Frontal cortex (tissue), 4 donors: ENCODE results near the gene CCNL2. TPM values are rescaled to one million over a fixed set of nuclear protein-coding genes. Genes with fewer than 3 reads are reported as not detected.
A peak's percentile ranks its signal among the peaks of the same experiment; 100 is the strongest.
"Not testable (repeated sequence)": the region's sequence is repeated elsewhere in the genome, so short reads cannot be mapped to it uniquely, and the experiment has no call there.

Experiments
- DNase-seq, 2 donors: peaks; one replicate each; pipeline ENCODE4 v3.0.0; 2012; ENCODE audit warnings: low spot score in 2 of 2
- FAIRE-seq: peaks from 2 replicates; lab custom pipeline; 2012; peaks lifted over from hg19 to GRCh38; lab: Jason Lieb, UNC
- total RNA-seq: library from RNA; depleted of rRNA; stranded (reverse); fragments of >200 nt; gene quantifications from one replicate; pipeline ENCODE4 v1.2.3, GENCODE V29; 2014
- donor health status: control.
- donor health status: control.
- donor health status: control.

CCNL2 gene
- total RNA-seq, 1 donor from 2014 or later = 84.0 TPM

DNA sequence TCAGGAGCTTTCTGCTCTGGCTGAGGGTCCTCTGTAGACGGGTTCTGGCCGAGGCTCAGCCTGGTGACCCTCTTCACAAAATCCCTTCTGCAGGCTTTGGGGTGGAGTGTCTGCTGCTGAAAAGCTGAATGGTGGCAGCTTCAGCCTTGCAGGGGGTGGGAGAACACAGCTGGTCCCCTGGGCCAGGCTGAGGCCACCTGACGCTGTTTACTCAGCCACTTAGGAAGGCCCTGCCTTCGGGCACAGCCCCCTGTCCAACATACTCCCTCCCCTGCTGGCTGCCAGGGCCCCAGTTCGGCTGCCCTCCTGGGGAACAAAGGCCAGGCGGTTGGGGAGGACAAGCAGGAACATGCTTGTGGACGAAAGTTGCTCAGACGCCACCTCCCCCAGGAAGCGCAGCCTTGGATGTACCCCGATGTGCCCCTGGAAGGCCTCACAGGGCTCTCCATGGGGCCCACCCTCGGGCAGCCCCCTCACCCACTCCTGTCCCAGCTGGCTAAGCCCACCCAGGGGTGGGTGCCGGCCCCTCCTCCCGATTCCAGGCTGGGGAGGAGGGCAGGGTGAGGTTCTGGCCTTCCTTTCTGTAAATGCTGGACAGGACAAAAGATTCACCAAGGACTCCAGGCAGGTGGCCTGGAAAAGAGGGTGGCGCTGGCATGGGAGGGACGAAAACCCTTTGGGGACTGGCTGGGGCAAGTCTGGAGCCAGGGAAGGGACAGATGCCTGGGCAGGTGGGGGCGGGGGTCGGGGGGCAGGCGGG is 22.2 kb upstream of the CCNL2 start, which contains the start of gene ANKRD65:
Gene ANKRD65, minus strand, starts transcription at position 130 of the 760 bp plus-strand sequence. CDS start 271 bp downstream, outside the sequence.
- FAIRE-seq (no peak), DNase-seq (peak; percentile 26 to 61)

DNA sequence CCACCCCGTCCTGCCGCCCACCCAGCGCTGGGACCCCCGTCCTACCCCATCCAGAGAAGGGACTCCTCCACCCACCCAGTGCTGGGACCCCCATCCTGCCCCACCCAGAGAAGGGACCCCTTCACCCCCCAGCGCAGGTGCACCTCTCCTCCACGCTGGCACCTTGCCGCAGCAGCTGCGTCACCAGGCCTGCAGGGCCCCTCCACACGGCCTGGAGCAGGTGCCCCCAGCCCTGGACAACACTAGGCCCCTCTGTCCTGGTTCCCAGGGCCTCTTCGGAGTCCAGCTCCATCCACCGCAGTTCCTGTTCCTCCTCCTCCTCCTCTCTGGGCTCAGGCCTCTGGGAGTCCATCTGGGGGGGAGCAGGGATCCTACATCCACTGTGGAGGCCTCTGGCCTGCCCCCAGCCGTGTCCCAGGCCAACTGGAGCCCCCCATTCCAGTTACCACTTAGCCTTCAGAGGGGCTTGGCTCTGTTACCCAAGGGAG is 21.6 kb upstream of the CCNL2 start:
- DNase-seq = peak in 1 of 2 donors; percentile 35
- FAIRE-seq = no peak

DNA sequence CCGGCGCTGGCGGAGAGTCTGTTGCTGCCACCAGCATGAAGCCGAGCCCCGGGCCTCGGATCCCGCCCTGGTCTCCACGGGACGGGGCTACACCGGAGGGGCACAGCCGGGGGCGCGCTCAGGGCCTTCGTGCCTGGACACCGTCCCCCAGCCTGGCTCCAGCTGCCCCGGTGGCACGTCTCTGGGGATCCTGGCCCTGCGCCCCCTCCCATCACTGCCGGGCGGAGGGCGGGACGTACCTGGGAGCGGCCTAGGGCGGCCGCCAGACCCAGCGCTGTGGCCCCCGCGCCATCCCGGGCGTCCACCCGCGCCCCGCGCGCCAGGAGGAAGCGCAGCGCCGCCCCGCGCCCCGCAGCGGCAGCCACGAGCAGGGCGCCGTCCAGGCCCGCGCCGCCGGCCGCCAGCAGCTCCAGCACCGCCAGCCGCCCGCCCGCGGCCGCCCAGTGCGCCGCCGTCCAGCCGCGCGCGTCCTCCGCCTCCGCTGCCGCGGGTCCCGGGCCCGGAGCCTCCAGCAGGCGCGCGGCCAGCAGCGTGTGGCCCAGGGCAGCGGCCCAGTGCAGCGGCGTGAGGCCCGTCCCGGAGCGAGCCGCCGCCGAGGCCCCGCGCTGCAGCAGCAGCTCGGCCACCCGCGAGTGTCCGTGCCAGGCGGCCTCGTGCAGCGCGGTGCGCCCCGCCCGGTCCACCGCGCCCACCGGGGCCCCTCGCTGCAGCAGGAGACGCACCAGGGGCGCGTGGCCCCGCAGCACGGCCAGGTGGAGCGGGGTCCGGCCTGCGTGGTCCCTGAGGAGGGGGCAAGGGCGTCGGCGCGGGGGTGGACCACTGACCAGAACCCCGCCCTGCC is 20.9 kb upstream of the CCNL2 start:
- peak; percentile 73 for DNase-seq
- no peak for FAIRE-seq

DNA sequence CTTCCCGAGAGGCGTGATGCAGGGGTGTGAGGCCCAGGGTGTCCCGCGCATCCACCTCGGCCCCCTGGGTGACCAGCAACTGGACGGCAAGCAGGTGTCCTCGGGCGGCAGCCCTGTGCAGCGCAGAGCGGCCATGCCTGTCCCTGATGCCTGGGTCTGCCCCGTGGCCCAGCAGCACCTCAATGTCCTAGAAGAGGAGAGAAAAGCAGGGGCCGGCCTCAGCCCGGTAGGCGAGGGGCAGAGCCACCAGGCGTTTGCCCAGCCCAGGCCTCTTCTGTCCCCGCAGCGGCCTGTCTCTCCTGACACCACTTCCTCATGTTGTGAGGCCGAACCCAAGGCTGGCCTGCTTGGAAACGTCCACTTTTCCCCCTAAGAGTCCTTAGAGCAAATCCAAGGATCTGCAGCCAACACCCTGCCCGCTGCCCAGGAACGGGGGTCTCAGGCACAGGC is 20.3 kb upstream of the CCNL2 start:
- FAIRE-seq (no peak), DNase-seq (no peak)

DNA sequence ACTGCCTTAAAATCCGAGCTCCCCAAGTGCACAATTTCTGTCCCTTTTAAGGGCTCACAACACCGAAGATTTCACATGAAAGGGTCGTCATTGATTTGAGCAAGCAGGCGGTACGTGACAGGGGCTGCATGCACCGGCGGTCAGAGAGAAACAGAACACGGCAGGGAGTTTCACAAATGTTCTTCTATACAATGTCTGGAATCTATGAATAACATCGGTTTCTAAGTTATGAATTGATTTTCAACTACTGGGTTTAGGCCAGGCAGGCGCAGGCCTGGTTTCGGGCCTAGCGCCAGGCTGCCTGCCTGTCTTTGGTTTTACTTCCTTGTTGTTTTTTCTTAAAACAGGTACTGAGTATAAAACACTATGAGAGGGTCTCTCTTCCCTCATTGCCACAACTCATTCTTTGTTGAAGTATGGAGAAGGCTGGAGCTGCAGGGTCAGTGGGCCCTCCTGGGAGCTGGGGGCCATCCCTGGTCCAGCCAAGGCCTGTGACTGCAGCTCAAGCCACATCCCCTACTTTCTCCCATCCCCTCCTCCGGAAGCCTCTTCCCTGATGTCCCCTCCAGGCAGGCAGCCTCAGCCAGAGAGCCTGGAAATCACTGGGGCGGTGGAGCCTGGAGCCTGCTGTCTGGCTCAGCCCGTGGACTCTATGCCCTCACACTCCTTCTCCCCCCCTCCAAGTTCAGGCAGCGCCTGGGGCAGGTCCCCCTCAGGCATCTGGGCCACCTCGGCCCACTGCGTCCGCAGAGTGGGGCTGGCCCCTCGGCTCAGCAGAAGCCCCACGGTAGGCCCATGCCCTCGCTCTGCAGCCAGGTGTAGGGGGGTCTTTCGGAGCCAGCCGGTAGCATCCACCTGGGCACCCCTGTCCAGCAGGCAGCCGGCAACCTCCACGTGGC is 19.6 kb upstream of the CCNL2 start:
- FAIRE-seq (no peak), DNase-seq (no peak)

DNA sequence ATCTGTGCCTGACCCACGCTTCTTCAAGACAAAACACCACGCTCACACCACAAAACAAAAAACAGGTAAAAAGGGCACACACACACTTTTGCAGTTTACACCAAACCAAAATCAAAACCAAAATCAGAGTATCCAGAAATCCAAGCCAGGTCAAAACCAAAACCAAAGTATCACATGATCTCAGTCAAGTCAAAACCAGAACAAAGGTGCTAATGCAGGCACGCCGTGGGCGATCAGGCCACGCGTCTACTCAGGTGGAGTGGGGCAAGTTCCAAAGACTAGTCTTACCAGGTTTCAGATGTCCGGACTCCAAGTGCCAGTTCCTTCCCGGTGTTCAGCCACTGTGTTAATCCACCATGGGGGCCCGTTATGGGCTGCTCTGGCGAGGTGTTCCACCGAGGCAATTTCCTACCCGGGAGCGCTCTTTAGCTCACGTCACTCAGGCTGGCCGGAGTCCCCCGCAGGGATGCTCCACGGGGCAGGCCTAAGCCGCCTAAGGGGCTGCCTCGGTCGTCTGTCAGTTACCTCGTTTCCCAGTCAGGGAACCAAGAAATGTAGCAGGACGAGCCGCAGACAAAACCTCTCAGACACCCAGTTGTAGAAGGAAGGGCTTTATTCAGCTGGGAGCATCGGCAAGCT is 18.8 kb upstream of the CCNL2 start:
- DNase-seq, FAIRE-seq: not testable (repeated sequence)

DNA sequence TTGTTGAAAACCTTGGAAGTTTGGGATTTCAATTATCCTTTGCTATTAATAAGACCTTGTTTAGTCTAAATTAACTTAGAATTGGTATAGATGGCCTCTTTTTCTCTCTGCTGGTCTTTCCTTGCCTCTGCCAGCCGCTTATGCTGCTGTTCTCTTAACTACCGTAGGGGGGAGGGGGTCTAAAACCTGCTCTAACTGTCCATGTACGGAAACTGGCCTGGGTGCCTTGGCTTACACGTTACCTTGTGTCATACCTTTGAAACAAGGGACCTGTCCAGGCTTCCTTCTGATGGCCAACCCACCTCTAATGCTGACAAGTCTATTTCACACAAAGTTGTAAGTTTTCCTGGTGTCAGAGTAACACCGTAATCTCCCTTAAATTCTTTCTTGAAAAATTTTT is 18.3 kb upstream of the CCNL2 start:
- not testable (repeated sequence) for FAIRE-seq

DNA sequence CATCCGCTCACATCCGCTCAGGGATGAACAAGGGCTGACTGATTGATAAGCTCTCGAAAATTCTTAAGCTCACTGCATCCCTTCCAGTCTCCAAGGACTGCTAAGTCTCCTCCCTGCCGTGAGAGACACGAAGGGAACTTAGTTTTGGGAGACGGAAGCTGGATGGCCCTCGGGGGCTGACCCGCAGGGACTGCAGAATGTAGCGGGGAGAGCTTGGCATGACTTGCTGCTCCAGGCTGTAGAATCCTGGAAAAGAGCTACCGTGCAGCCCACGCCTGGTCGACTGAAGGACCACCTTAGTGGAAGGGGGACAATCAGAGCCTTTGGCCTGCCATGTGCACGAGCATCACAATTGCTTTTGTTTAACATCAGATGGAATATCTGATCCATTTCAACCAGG is 16.6 kb upstream of the CCNL2 start:
- FAIRE-seq = no peak
- no peak for DNase-seq

More for the DNA sequence above, 18.3 kb upstream of the CCNL2 start:
- DNase-seq = not testable (repeated sequence)

DNA sequence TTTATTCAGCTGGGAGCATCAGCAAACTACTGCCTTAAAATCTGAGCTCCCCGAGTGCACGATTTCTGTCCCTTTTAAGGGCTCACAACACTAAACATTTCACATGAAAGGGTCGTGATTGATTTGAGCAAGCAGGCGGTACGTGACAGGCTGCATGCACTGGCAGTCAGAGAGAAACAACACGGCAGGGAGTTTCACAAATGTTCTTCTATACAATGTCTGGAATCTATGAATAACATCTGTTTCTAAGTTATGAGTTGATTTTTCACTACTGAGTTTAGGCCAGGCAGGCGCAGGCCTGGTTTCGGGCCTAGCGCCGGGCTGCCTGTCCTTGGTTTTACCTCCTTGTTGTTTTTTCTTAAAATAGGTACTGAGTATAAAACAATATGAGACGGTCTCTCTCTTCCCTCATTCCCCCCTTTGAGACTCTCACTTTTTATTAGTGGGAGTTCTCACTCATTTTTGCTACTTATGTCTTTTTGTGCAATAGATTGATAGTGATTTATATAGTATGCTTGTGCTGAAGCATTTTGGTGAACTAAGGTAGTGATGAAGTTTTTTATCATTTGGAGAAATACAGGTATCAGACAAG is 13.3 kb upstream of the CCNL2 start:
- not testable (repeated sequence) for DNase-seq, FAIRE-seq

DNA sequence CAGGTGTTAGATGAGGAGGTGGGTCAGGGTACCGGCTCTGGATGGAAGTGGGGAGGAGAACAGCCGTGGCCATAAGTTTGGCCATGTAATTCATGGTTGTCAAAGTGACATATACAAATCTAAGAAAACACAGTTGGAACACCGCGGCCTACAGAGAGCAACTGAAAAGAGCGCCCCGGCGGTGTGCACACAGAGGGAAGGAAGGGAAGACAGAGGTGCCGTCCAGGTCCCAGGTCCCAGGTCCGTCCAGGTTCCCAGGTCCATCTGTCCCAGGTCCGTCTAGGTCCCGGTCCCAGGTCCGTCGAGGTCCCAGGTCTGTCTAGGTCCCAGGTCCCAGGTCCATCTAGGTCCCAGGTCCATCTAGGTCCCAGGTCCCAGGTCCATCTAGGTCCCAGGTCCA is 12.5 kb upstream of the CCNL2 start:
- DNase-seq (no peak), FAIRE-seq (no peak)

DNA sequence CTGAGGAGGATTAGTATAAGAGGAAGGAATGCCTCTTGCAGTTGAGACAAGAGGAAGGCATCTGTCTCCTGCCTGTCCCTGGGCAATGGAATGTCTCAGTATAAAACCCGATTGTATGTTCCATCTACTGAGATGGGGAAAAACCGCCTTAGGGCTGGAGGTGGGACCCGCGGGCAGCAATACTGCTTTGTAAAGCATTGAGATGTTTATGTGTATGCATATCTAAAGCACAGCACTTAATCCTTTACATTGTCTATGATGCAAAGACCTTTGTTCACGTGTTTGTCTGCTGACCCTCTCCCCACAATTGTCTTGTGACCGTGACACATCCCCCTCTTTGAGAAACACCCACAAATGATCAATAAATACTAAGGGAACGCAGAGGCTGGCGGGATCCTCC is 11.1 kb upstream of the CCNL2 start:
- DNase-seq, FAIRE-seq: not testable (repeated sequence)

DNA sequence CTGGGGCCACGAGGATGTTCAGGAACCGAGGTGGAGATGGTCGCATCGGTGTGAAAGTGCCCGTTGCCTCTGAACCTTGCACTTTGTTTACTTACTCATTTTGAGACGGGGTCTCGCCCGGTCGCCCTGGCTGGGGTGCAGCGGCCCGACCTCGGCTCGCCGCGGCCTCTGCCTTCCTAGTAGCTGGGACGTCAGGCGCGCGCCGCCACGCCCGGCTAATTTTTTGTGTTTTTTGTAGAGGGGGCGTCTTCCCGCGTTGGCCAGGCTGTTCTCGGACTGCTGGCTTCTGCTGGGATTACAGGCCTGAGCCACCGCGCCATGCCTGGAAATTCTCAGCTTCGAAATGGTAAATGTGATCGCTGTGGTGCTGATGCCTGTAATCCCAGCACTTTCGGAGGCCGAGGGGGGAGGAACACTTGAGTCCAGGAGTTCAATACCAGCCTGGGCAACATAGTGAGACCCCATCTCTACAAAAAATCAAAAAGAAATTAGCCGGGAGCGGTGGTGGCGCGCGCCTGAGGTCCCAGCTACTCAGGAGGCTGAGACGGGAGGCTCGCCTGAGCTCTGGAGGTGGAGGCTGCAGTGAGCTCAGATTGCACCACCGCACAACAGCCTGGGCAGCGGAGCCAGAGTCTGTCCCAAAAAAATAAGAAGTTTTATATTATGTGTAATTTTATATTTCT is 8.6 kb upstream of the CCNL2 start:
- FAIRE-seq (no peak), DNase-seq (no peak)

DNA sequence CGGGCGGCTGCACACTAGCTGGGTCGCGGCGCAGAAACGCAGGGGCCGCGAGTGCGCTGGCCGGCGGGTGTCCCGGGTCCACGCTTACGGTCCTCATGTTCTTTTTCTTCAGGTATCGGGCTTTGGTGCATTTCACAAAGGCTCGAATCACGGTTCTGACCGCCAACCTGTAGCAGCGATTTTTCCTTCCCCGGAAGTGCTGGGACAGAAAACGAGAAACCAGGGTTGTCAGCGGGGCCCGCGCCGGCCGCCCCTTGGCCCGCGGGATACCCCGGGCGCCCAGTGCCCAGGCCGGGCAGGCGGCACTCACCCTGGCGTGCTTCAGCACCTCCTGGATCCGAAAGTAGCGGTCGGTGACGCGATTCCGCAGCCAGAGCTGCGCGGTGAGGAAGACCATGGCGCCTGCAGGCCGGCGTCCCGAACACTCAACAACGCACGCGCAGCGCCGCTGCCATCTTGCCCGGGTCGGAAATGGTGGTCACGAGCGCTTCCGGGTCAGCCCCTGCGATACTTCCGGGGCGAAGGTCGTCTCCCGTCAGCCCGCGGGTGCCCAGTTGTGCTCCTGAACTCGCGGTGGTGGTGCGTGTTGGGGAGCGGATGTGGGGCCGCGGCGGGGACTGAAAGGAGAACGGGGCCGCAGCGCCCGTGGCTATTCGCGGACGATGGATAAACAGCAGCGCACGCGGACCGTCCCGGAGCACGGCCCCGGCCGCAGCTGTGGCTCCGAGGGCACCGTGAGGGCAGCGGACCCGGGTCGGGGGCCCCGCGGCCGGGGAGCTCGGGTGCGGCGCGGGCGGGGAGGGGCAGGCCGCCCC is 7.9 kb upstream of the CCNL2 start, which contains the start of gene MRPL20:
Gene MRPL20, minus strand, starts transcription at position 473 of the 815 bp plus-strand sequence. Its CDS starts 76 bp downstream, at position 397.
- DNase-seq (peak; percentile 99 to 100), FAIRE-seq (no peak)

DNA sequence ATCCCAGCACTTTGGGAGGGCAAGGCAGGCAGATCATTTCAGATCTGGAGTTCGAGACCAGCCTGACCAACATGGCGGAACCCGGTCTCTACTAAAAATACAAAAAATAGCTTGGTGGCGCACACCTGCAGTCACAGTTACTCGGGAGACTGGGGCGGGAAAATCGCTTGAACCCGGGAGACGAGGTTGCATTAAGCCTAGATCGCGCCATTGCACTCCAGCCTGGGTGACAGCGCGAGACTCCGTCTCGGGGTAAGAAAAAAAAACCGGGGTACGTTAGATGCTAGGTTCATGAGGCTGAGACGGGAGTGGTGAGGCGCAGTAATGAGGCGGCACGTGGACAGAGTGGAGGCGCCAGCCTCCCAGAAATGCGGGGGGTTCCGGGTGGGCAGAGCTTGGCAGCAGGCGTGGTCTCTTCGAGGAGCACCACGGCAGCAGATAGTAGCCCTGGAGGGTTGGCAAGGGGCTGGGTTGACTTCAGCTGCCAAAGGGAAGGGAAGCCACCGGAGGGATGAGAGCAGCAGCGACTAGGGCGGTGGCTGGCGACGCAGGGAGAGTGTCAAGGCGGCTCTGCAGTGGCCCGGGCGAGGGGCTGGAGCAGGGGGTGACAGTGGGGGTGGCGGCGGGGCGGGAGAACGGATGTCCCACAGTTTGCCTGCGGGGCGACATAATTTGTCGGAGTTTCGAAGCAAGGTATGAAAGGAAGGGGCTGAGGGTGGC is 7.1 kb upstream of the CCNL2 start:
- no peak for FAIRE-seq
- peak in 1 of 2 donors; percentile 29 for DNase-seq

DNA sequence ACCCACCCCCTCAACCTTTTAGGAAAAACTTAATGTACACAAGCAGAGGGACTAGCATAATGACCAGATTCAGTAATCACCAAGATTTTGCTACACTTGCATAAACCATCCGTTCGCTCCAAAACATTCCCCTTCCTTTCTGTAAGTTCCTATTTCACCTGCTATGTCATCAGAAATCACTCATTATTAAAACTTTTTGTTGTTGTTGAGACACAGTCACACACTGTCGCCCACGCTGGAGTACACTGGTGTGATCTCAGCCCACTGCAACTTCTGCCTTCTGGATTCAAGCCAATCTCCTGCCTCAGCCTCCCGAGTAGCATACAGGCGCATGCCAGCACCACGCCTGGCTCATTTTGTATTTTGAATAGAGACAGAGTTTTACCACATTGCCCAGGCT is 4.5 kb upstream of the CCNL2 start:
- no peak for DNase-seq
- FAIRE-seq = no peak

DNA sequence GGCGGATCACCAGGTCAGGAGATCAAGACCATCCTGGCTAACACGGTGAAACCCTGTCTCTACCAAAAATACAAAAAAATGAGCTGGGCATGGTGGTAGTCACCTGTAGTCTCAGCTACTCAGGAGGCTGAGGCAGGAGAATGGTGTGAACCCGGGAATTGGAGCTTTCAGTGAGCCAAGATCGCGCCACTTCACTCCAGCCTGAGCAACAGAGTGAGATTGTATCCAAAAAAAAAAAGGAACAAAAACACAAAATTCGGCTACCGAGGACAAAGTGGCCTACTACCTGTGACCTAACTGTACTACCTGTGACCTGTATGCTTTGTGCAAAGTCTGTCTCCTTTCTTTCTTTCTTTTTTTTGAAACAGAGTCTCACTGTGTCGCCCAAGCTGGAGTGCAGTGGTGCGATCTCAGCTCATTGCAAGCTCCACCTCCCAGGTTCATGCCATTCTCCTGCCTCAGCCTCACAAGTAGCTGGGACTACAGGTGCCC is 3.8 kb upstream of the CCNL2 start:
- DNase-seq, FAIRE-seq: not testable (repeated sequence)
